HT1080 (cell line): ENCODE measurements around the gene TDRD7. TPM values are rescaled to one million over a fixed set of nuclear protein-coding genes. Genes with fewer than 3 reads are reported as not detected.
A peak's percentile ranks its signal among the peaks of the same experiment; 100 is the strongest.
"Not testable (repeated sequence)": the region's sequence is repeated elsewhere in the genome, so short reads cannot be mapped to it uniquely, and the experiment has no call there.

Source experiments
- DNase-seq: peaks from one replicate; pipeline ENCODE4 v3.0.0-alpha.2; 2015; ENCODE audit warnings: low read depth
- total RNA-seq: library from RNA; depleted of rRNA; stranded (reverse); fragments of >200 nt; shearing (Covaris generic); gene quantifications from 2 replicates; pipeline ENCODE4 v1.2.3, GENCODE V29; 2014

TDRD7 gene
- total RNA-seq, 1 experiment from 2014 or later, result 7.2 TPM

DNA sequence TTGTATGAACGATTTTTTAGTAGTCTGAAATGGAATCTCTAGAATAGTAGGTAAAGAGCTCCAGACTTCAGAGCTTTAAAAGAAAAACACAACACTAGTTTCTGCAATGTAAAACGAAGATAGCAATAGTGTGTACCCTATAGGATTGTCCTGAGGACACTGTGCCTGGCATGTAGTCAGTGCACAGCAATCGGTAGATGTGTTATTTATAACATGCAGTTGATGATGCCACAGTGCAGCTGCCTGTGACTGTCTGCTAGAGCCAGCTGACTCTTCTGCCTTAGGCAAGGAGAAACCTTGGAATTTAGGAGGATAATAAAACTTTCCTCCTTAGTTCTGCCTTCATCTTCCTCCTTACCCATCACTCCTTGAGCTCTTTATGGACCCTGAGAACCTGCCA lies 61.8 kb downstream of the TDRD7 start:
- no peak for DNase-seq

DNA sequence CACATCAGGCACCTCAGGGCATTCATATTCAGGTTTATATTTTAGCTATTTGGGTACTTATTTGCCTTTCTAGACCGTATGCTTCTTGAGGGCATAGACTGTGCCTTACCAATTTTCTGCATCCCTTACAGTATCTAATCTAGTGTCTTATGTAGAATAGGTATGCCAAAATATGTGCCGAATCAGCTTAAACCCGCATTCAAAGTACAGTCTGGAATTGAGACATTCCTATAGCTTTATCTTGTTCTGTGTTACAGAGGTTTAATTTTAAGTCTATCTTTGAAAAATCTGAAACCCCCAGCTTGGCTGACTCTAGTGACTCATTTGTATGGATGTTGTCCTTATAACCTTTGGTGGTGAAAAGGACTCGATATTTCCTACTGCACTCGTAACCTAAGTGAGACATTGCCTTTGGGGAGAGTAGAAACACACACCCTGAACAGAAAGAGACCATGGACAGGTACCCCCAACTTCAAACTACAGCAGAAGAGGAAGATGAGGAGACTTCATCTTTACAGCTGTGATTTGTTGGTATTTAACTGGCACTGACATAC lies 62.6 kb downstream of the TDRD7 start:
- peak; percentile 4 for DNase-seq

DNA sequence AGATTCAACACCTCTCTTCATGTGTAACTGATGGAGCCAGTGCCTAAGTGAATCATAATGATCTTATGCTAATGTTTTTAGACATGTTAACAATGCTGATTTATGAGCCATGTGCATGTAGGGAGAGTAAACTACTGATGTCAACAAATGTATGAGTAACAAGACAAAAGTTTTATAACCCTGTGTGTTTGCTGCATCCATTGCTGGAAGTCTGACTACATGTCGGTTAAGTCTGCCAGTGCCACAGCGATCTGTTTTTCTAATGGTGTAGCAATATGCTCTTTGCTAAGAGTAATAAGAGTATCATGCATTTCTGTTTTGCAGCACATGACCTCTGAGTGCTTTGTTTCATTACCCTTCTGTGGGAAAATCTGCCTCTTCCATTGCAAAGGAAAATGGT lies 63.2 kb downstream of the TDRD7 start:
- DNase-seq, result no peak

DNA sequence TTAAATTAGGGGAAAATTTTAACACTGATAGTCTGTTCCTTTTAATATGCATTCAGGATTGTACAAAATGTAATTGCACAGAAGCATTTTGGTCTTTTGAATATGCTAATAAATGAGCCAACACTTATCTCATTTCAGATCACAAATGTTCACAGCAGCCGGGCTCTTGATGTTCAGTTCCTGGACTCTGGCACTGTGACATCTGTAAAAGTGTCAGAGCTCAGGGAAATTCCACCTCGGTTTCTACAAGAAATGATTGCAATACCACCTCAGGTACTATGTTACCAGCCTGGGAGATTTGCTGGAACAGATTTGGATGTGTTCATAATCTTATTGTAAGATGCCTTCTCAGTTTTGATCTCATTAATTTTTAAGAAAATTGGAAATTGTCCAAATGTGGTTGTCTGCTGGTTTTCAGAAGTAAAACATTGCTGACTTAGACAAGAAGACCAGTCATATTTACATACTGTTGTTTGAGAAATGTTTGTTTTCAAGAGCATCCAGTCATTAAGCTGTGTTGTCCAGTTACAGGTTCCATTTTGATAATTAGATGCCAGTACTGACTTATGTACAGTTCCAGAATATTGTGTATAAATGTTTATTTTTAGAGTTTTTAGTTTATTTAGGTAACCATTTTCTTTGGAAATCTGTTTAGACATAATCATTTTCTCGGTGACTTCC lies 66.5 kb downstream of the TDRD7 start:
- no peak for DNase-seq

DNA sequence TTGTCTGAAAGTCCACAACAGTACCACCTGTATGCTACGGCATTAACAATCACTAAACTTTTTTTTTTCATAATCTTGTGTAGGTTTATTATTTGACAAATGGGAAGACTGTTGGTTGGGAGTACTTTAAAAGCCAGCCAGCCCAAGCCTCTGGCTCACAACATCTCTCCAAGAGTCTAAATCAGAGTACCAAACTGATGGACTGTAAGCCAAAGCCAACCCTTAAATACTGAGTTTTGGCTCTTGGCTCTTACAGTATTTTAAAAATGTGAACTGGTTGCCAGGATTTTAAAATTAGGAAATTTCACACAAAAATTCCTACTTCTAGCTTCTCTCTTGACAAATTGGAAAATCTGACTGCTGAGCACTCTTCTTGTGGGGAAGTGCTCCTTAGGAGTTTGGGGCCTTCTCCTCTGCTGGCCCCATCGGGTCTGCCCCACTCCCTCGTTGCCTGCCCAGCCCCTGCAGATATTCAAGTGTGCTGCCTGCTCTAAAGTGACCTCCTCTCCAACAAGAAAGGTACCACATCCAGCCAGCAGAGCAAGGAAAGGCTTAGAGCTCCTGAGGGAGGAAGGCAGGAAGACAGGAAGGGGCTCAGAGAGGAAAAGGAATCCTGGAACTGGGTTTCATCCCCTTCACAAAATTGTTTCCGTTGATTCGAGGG lies 67.7 kb downstream of the TDRD7 start:
- no peak for DNase-seq

DNA sequence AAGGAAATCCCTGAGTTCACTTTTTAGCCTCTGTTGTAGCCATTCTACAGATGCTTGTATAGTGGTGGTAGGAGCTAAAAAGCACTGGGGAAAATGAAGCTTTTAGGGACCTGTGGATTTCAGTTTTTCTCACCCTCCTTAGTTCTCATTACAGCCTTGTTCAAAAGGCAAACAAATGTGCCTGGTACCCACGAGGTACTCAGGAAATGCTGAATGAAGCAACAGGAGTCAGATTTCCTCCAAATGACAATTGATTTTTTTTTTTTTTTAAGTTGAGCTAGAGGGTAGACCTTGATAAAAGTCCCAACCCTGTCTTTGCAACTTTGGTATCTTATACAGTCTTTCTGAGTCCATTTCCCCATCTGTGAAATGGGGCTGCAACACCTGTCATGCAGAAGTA lies 68.3 kb downstream of the TDRD7 start:
- no peak for DNase-seq

DNA sequence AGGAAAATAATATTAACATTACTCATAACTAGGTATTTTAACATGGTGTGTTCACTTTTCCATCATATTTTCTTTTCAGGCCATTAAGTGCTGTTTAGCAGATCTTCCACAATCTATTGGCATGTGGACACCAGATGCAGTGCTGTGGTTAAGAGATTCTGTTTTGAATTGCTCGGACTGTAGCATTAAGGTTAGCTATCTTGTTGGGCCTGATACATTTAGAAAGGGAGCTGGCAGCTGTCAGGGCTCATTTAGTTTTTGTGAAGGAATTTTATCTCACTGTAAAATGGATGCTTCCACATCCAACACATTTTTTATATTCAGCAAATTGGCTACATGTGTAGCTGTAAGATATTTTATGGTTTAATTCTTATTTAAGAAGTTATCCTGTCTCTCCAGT lies 68.9 kb downstream of the TDRD7 start:
- no peak for DNase-seq

DNA sequence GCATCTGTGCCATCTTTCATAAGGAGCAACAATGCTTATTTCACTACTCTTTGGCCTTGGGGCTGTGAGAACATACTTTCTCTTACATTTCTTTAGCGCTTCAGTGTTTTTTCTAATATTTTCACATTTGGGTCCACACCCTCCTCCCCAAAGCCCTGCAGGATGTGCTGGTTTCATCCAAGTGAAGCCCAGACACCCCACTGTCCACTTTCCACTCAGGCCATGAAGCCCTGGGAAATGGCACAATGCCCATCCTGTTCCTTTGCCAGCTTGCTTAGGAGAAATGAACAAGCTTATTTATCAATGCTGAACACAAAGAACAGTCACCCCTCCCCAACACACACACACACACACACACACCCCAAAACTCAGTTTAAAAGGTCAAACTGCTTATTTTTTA lies 72.2 kb downstream of the TDRD7 start:
- no peak for DNase-seq

DNA sequence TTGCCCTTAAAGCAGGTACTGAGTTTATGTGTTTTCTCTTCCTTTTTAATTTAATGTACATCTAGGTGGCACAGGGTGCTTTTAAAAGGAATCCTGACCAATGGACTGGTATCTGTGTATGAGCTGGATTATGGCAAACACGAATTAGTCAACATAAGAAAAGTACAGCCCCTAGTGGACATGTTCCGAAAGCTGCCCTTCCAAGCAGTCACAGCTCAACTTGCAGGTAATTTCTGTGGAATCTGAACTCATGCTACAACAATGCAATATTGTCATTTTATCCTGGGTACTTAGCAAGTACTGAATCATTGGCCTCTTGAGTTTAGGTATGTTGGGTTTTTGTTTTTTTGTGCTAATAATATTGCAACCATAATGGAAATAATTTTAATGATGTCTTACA lies 75.2 kb downstream of the TDRD7 start:
- peak; percentile 47 for DNase-seq

DNA sequence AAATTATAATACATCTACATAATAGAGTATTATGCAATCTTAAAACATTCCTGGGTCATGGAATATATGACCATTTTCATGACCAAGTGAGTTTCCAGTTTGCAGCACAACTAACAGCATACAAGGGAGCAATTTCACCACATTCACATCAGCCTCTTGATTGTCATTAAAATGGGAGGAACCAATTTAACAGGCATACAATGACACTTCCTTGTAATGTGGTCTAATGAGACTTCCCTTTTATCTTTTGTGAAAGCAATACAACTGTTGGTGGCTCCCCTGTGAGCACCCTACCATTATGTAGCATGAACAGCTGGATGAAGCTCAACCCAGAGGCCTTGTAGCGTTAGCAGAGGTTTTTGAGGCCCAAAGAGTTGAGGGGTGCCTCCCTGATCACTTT lies 76.0 kb downstream of the TDRD7 start:
- no peak for DNase-seq

DNA sequence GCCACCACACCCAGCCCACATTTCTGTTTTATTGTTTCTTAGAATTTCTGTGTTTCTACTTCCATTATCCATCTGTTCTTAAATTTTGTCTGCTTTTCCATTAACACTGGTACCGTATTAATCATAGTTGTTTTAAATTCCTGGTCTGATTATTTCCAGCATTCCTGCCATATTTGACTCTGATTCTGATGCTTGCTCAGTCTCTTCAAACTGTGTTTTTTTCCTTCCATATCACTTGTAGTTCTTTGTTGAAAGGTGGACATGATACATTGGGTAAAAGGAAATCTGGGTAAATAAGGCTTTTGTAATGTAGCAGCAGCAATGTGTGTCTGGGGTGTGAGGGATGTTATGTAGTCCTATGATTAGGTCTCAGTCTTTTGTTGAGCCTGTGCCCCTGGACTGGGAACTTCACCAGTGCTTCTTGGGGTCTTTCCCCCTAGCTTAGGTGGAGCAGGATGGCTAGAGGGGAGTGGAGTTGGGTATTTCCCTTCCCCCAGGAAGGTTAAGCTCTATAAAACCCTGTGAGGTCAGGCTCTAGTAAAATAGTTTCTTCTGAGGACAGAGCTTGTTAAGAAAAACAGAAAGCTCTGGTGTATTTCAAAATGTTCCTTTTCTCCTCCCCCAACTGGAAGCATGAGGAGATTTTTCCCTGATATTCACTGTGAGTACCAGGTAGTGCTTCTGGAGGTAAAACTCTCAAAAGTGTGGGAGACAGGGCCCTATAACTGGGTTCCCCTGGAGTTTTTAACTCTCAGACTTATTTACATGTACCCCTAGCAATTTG lies 79.5 kb downstream of the TDRD7 start:
- DNase-seq, result no peak

DNA sequence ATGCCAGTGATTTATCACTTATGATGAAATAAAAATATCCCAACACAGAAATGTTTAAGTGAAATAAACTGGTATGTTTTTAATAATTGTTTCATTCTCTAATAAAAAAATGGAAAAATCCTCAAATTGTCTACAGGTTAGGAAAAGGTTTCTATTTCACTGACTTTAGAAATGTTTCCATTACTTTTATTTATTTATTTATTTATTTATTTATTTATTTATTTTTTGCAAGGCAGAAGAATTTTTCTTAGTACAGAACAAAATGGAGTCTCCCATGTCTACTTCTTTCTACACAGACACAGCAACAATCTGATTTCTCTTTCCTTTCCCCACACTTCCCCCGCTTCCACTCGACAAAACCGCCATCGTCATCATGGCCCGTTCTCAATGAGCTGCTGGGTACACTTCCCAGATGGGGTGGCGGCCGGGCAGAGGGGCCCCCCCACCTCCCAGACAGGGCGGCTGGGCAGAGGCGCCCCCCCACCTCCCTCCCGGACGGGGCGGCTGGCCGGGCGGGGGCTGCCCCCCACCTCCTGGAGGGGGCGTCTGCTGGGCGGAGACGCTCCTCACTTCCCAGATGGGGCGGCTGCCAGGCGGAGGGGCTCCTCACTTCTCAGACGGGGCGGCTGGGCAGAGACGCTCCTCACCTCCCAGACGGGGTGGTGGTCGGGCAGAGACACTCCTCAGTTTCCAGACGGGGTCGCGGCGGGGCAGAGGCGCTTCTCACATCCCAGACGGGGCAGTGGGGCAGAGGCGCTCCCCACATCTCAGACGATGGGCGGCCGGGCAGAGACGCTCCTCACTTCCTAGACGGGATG lies 85.9 kb downstream of the TDRD7 start:
- DNase-seq, result not testable (repeated sequence)

DNA sequence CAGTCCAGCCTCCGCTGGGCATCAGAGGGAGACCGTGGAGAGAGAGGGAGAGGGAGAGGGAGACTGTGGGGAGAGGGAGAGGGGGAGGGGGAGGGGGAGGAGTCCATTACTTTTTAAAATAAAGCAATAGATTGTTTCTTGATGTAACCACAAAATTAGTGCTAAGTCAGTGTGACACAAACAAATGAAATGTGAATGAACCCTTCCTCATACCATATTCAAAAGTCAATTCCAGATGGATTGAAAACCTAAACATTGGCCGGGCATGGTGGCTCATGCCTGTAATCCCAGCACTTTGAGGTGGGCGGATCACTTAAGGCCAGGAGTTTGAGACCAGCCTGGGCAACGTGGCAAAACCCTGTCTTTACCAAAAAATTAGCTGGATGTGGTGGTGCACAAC lies 87.0 kb downstream of the TDRD7 start:
- not testable (repeated sequence) for DNase-seq

DNA sequence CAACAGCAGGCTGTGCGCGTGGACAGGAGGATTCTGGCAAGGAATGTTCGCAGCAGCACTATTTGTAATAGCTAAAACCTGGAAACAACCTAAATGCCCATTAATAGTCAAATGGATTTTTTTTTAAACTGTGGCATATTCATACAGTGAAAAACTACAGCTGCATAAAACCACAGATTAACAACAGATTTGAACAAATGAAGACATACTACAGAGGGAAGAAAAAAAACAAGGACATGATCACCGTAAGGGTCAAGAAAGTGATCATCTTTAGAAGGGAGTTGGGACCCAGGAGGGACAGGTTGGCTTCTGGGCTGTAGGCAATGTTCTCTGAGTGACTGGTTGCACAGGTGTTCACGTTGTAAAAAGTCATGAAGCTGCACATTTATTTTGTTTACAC lies 88.4 kb downstream of the TDRD7 start:
- no peak for DNase-seq

DNA sequence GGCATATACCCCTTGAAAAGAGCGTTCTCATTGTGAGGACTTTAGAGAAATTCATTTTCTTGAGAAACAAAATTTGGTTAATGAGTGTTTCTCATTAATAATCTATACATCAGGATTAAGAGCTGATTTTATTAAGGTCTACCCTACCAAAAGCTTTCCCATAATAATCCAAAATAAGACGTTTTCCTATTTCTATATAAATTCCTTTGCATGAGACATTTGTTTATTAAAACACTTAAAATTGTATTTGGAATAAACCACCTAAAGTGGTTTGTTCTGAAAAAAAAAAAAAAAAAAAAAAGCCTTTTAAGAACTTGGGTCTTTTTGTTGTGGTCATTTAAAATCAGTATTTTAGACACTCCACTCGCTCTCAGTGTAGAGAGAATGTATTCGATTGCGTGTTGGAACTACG lies 88.9 kb downstream of the TDRD7 start:
- no peak for DNase-seq

DNA sequence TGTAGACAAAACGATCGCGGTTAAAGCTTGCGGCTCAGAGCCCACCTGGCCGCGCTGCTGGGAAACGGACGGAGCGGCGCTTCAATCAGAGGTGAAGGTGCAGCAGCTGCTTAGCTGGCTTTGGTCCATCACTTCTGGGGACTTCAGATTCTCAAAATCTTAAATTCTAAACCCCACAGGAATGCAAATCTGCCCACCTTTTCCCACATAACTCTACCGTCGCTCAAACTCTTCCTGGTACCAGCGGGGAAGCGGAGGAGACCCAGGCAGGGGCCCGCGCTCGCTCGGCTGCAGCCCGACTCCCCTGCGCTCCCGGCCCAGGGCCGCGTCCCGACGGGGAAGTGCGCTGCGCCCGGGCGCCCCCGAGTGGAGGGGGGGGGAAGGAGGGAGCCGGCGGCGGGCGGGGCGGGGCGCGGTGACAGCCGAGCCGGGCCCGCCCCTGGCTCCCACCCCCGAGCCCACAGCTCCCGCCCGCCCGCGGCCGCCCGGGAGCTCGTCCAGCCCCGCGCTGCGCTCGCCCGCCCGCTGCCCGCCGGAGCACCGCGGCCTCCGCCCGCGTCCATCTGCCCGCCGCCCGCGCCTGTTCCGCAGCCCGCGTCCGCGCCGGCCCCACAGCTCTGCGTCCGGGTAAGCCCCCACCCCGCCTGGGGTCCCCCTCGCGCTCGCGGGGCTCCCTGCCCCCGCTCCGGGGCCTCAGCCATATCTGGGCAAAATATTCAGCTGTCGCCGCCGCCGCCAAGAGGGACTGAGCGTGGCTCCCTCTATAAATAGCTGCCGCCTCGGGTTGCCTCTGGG lies 89.5 kb downstream of the TDRD7 start, which contains the start of gene TMOD1:
TMOD1 (plus strand) TSS at position 490 of the 795 bp plus-strand sequence. CDS start 22,523 bp downstream, outside the sequence.
- peak; percentile 18 for DNase-seq

DNA sequence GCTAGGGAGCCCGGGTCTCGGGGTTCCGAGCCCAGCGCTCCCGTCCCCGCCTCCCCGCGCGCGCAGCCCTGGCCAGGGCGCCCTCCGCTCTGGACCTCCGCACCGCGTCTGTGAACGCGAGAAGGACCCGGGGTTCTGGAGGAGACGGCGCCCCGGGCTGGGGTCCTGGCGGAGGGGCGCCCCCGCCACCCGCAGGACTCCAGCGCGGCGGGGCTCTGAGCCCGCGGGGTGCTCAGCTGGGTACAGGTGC lies 90.0 kb downstream of the TDRD7 start:
- DNase-seq, result no peak

DNA sequence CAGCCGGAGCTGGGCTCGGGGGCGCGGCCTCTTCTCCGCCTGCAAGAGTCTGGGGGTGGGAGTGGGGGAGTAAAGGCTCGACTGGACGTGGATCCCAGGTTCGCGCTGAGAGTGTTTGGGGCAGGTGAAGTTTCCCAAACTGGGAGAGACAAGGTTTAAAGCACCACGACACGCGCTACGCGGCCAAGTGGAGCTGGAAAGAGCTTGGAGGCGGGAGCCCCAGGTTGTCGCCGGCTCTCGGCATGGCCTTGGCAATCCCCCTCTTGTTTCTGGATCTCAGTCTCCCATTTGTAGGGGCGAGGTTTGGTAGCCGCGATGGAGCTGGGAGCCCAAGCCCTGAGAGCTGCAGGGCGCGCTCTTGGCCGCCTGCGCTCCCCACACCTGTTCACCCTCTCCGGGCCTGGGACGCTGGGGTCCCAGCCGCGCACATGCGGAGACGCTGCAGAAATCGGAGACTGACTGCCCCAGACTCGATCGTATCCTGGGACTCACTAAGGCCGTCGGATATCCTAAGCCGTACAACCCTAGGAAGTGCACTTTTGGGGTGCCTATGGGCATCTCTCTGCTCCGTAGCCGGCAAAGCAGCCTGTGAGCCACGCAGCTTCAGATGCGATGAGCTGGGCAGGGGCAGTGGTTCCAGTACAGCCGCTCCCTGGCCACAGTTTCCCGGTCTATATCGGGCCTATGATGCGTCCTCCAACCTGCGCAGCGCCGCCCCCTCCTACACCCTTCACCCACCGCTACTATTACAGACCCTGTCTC lies 90.5 kb downstream of the TDRD7 start:
- no peak for DNase-seq

DNA sequence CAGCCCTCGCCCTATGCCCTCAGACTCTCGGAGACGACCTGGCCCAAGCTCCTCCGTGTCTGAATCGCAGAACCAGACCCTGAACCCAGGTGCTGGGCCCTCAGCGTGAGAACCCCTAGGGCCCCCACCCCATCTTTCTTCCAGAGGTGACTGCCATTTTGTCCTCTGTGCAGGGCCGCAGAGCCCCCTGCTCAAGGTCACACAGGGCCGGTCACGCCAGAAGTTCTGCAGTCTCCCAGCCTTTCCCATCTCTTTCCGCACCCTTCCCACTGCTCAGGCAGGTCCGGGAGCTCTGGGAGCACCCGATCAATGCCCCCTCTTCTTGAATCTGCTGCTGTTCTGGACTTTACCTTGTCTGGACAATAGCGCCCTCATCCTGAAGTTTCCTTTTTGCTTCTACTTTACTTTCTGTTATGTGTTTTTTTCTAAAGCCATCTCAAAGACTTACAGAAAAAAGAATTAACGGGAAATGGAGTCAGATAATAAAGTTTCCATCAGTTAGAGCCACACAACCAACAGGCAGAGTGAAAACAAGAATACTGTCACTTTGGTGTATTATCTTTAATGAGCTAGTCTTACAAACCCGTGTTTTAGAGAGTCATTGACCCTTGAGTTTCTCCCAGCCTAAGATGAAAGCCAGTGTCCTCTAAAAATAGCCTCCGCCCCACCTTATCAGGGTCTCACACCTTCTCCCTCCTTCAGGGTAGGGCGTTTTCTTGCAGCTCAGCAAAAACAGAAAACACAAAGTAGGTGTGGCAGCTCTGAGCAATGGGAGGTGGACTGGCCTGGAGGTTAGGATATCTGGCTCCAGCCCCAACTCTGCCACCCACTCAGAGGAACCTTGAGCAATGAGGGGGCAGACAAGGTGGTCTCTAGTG lies 91.3 kb downstream of the TDRD7 start:
- no peak for DNase-seq
